IPS DF 19.7 (cell line): ENCODE data around the gene SHISA9.
"Not testable (repeated sequence)": the region's sequence is repeated elsewhere in the genome, so short reads cannot be mapped to it uniquely, and the experiment has no call there.

Source experiments
- DNase-seq: peaks from one replicate; pipeline ENCODE4 v3.0.0-alpha.2; 2013; ENCODE audit warnings: low read depth, low spot score

The SHISA9 gene

GRCh38 chr16:12901597-12902461, at the start of gene SHISA9:
TSS of gene SHISA9 (plus strand) at chr16:12901598.
- no peak for DNase-seq

DNA sequence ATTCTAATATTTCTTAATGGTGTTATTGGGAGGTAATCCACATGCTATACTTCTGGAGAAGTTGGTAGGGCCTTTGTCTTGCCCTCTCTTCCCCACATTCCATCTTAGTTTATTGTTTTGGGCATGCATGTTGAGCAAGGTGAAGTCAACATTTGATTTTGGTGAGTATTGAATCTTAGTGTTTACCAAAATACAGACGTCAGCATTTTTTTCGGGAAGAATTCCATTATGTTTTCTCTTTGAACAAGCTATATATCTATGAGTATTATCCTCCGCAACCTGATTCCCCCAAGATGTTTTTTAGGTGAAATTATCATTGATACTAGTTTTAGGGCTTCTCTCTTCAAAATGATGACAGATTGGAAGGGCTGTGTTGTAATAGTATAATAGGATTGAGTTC, 47.4 kb upstream of the SHISA9 start:
- no peak for DNase-seq

- DNase-seq: not testable (repeated sequence)
Measured at GRCh38 chr16:12857435-12857834, 44.0 kb upstream of the SHISA9 start.

DNA sequence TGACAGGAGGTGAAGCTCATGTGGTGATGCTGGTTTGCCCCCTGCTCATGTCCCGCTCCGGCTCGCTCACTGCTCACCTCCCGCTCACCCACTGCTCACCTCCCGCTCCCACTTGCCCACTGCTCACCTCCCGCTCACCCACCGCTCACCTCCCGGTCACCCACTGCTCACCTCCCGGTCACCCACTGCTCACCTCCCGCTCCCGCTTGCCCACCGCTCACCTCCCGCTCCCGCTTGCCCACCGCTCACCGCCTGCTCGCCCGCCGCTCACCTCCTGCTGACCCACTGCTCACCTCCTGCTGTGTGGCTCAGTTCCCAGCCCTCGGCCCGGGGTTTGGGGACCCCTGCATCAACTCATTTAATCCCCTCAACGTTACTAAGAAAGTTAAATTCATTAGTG, 39.1 kb upstream of the SHISA9 start:
- no peak for DNase-seq

GRCh38 chr16:12862941-12863340, 38.5 kb upstream of the SHISA9 start:
- DNase-seq: no peak

DNA sequence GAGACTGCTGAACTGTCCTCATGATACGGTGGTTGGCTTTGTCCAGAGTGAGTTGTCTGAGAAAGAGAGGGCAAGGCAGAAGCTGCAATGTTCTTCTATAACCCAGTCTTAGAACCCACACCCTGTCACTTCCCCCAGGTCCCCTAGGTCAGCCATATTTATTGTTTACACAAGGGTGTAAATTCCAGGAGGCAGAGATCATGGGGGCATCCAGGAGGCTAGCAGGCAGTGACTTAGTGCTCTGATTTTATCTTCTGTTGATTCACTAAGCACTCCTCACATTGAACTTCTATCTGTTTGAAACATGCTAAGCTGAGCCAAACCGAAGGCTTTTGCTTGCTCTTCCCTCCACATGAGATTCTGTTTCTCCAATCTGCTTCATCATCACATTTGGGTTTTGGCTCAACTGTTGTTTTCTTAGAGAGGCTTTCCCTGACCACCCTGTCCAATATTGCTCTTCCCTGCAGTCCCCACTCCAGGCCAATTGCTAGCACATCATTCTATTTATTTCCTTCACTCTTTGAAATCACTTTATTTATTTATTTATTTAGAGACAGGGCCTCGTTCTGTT, 34.3 kb upstream of the SHISA9 start:
- DNase-seq: no peak

DNA sequence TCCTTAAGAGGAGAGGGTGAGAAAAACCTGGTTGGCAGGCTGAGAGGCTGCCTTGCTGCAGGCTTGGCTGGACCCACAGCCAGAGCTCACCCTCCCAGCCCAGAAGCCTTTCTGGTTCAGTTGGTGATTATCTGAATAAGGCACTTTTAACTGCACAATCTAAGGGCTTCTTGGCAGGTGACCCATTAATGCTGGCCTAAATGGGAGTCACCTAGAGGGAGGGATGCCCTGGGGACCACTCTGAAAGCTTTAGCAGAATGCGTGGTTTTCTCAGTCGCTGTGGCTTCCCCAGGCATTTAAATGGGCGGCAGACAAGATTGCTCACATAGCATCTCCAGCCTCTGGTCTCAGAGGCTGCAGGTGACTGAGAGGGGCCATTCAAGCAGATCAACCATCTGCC, 33.2 kb upstream of the SHISA9 start:
- DNase-seq: no peak

DNA sequence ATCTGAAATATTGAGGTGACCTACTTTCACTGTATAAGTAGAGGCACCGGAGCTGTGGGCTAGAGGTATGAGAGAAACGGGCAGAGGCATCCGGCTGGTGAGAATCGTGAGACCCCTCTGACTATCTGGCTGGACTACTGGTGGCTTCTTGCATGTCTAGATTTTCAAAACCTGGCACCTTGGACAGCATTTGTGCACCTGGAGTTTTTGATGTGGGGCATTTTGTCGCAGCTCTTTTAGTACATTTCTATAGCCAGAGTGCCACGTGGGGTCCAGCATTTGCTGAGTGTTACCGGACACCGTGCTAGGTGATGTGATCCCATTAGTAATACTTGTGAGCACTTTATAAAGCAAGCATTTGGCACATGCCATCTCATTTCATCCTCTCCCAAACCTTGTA, 32.6 kb upstream of the SHISA9 start:
- no peak for DNase-seq

DNA sequence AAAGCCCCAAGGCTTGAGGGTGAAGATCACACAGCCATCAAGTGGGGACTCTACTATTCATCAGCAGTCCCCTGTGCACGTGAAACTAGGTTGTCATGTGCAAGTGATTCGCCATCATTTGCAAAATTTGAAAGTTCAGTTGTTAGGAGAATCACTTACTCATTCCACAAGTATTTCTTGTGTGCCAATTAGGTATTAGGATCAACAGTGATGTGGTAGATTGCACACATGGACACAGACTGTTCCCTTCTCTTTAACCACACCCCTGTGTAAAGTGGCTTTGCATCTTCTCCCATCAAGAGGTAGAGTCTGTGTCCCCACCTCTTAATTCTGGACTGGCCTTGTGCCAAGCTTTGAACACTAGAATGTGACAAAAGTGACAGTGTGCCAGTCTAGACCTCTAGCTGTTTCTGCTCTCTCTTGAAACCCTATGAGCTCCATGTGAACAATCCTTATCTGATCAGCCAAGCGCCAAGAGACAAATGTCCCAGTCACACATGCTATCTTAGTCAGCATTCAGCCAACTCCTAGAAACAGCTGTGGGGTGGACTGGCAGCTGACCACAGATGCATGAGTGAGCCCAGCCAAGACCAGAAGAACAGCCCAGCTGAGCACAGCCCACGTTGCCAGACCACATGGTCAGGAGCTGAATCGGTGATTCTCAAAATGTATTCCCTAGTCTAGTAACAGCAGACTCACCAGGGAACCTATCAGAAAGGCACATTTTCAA, 31.5 kb upstream of the SHISA9 start:
- DNase-seq: no peak

DNA sequence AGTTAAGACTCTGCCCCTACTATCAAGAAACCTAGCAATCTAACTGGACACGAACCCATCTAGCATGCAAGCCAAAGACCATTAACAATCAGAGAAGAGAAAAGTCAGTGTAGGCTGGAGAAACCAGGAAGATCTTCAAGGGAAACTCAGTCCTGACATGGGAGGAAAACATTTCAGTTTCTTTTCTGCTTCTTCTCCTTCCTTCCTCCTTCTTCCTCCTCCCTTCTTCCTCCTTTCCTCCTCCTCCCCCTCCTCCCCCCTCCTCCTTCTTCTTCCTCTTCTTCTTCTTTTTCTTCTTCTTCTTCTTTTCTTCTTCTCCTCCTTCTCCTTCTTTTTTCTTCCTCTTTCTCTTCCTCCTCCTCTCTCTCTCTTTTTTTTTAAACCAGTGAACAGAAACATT, 29.6 kb upstream of the SHISA9 start:
- DNase-seq: no peak

- DNase-seq: no peak
Measured at GRCh38 chr16:12874186-12874585, 27.2 kb upstream of the SHISA9 start.

DNA sequence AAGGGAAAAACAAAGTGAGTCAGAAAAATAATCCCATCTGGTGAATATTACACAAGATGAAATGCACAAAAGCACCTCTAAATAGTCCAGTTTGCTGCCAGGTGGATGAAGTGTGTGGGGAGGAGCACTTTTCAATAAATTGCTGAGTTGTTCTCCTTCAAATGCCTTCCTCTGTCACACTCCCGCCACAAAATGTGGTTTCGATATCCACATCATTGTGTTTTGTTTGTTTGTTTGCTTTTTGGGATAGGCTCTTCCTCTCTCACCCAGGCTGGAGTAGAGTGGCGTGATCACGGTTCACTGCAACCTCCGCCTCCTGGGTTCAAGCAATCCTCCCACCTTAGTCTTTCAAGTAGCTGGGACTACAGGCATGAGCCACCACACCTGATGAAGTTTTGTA, 24.6 kb upstream of the SHISA9 start:
- no peak for DNase-seq

DNA sequence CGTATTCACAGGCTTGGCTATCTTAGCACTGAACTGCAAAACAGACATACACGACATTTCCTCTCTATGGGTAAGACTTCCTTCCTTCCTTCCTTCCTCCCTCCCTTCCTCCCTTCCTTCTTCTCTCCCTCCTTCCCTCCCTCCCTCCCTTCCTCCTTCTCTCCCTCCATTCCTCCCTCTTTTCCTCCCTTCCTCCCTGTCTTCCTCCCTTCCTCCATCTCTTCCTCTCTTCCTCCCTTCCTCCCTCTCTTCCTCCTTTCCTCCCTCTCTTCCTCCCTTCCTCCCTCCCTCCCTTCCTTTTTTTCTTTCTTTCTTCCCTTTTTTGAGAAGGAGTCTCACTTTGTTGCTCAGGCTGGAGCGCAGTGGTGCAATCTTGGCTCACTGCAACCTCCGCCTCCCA, 22.4 kb upstream of the SHISA9 start:
- DNase-seq: no peak

GRCh38 chr16:12879812-12880211, 21.6 kb upstream of the SHISA9 start:
- DNase-seq: no peak

GRCh38 chr16:12881182-12881581, 20.2 kb upstream of the SHISA9 start:
- no peak for DNase-seq

- DNase-seq: no peak
Measured at GRCh38 chr16:12881740-12882139, 19.7 kb upstream of the SHISA9 start.

GRCh38 chr16:12885742-12886141, 15.7 kb upstream of the SHISA9 start:
- DNase-seq: no peak

GRCh38 chr16:12891836-12892235, 9.6 kb upstream of the SHISA9 start:
- no peak for DNase-seq

GRCh38 chr16:12893050-12893750, 8.2 kb upstream of the SHISA9 start:
- no peak for DNase-seq

GRCh38 chr16:12896562-12896961, 4.8 kb upstream of the SHISA9 start:
- no peak for DNase-seq

GRCh38 chr16:12898551-12898950, 2.8 kb upstream of the SHISA9 start:
- DNase-seq: no peak

- no peak for DNase-seq
Measured at GRCh38 chr16:12899529-12900143, 1.8 kb upstream of the SHISA9 start.
